CD4-positive, alpha-beta T cell treated with Interleukin-17A for 4 hours (primary cell): ENCODE data around the gene SLC25A22.
A peak's percentile ranks its signal among the peaks of the same experiment; 100 is the strongest.

Experiments
- DNase-seq: peaks from one replicate; pipeline ENCODE4 v3.0.0-alpha.2; 2020; ENCODE audit warnings: mixed read lengths

SLC25A22 gene

GRCh38 chr11:770642-771616, 27.2 kb downstream of the SLC25A22 start:
- no peak for DNase-seq

- DNase-seq, result no peak
Observed at GRCh38 chr11:769887-770641, 28.0 kb downstream of the SLC25A22 start.

GRCh38 chr11:767238-767637, 30.8 kb downstream of the SLC25A22 start:
- DNase-seq, result no peak

GRCh38 chr11:766936-767210, 31.2 kb downstream of the SLC25A22 start:
- DNase-seq, result no peak

- no peak for DNase-seq
Observed at GRCh38 chr11:766106-766935, 31.8 kb downstream of the SLC25A22 start.

- no peak for DNase-seq
Observed at GRCh38 chr11:765802-766091, 32.3 kb downstream of the SLC25A22 start.

GRCh38 chr11:765025-765801, 32.9 kb downstream of the SLC25A22 start:
- peak; percentile 75 for DNase-seq

GRCh38 chr11:764322-765024, 33.6 kb downstream of the SLC25A22 start:
- DNase-seq, result no peak

GRCh38 chr11:763549-764321, 34.3 kb downstream of the SLC25A22 start:
- no peak for DNase-seq

GRCh38 chr11:763073-763463, 35.0 kb downstream of the SLC25A22 start:
- no peak for DNase-seq

- no peak for DNase-seq
Observed at GRCh38 chr11:762421-763072, 35.5 kb downstream of the SLC25A22 start.

GRCh38 chr11:761526-762108, 36.5 kb downstream of the SLC25A22 start:
- no peak for DNase-seq

GRCh38 chr11:760236-760635, 37.8 kb downstream of the SLC25A22 start:
- no peak for DNase-seq

- DNase-seq, result no peak
Observed at GRCh38 chr11:749731-750130, 48.4 kb downstream of the SLC25A22 start.

- DNase-seq, result no peak
Observed at GRCh38 chr11:748007-748359, 50.1 kb downstream of the SLC25A22 start.

- peak; percentile 89 for DNase-seq
Observed at GRCh38 chr11:747158-748006, 50.7 kb downstream of the SLC25A22 start, which contains the start of gene TALDO1. TSS of gene TALDO1 (plus strand) at chr11:747464. CDS start at chr11:747482, 18 bp downstream.

GRCh38 chr11:746289-747157, 51.6 kb downstream of the SLC25A22 start:
- DNase-seq, result peak; percentile 46

- DNase-seq, result no peak
Observed at GRCh38 chr11:745428-745827, 52.7 kb downstream of the SLC25A22 start.
